Umbilical cord (tissue), 2 donors: ENCODE data around the gene KRTAP10-6. TPM values are rescaled to one million over a fixed set of nuclear protein-coding genes. Genes with fewer than 3 reads are reported as not detected.
"Not testable (repeated sequence)": the region's sequence is repeated elsewhere in the genome, so short reads cannot be mapped to it uniquely, and the experiment has no call there.

Source experiments
- DNase-seq: peaks from one replicate; pipeline ENCODE4 v3.0.0-alpha.2; 2015; ENCODE audit warnings: low spot score
- total RNA-seq: library from RNA; depleted of rRNA; stranded (reverse); fragments of >200 nt; gene quantifications from one replicate; pipeline ENCODE4 v1.2.3, GENCODE V29; 2014; ENCODE audit warnings: low replicate concordance; ENCODE audit not compliant: insufficient read depth

Gene KRTAP10-6
- total RNA-seq, 1 donor from 2014 or later = not detected

DNA sequence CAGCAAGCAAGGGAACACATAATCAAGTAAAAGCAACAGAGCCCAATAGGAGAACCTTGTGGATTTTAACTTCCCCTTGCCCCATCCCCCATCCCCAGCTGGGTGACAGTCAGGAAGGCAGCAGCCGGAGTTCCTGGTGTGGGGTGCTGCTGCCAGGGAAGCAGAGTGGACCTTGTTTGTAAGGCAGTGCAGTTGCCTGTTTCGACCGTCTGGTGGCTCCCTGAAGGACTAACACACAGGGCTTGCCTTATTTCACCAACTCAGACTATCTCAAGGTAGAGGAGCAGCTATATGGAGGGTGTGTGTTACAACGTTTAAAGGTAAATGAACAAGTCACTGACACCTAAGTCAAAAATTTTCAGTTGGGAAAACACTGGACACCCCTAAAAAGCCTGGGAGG is 26.2 kb upstream of the KRTAP10-6 start:
- no peak for DNase-seq

DNA sequence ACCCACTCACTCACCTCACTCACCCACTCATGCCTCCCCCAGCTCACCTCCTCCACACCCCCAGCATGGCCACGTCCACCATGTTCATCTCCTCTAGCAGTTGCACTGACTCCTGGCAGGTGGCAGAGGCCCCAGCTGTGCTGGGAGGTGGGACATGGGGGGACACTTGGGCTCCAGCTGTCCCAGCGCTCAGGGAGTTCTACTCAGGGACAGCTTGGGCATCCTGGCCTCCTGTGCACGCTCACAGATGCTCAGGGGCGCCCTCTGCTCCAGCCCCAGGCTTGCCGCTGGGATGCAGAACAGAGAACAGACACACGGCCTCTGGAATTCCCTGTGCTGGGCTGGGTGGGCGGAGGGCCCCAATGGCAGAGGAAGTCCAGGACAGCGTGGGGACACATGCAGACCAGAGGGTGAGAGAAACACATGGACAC is 24.8 kb upstream of the KRTAP10-6 start:
- no peak for DNase-seq

DNA sequence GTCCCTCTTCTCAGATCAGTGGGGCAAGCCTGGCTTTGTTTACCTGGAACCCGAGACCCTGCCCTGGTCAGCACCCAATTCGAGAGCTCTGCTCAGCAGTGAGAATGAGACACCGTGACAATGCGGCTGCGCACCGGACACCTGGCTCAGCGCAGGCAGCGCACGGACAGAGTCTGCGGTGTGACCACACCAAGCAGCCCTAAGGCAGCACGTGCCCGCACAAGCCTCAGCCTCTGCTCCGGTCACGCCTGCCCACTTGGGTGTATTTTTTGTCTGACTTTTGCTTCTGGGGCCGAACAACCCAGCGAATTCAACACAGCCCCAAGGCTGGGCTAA is 24.3 kb upstream of the KRTAP10-6 start:
- no peak for DNase-seq

DNA sequence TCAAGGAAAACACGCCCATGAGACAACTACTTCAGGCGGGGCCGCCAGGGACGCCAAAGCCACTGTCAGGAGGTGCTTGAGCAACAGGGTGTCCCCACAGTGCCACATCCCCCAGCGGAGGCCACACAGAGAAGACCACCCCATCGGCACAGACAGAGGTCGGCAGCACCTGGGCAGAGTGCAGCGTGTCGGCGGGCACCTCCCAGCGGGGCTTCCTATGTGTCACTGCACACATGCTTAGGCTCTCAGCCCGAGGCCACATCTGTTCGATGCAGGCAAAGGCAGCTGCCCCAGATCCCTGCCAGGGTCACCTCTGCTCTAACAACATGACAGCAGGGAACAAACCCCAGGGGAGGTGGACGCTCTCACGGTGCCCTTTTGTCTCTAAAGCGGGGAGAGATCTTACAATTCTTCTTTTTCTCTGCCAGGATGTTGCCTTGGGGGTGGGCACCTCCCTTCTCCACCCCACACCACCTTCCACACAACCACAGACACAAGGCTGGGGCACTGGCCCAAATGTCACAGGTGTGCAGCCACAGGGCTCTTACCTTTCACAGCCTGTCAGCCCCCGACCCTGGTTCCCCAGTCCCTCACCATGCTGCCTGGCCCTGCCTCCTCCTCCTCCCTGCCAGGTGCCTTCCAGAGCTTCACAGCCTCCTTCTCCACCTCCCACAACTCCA is 23.7 kb upstream of the KRTAP10-6 start:
- DNase-seq = no peak

DNA sequence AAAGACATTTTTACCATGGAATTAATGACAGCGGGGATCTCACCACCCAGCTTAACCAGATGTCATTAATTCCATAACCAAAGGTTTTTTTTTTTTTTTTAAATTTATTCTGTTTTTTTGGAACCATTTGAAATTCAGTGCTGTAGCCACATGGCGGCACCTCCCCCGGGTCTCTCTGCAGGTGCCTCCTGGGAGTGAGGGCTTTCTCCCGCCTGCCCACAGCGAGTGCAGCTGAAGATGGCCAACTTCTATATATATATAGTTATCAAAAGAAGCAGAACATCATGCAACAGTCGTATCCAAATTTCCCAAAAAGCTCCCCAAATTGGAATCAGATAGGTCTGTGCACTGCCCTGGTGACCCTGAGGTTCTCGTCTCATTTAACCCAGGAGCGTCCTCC is 23.2 kb upstream of the KRTAP10-6 start:
- DNase-seq = no peak

DNA sequence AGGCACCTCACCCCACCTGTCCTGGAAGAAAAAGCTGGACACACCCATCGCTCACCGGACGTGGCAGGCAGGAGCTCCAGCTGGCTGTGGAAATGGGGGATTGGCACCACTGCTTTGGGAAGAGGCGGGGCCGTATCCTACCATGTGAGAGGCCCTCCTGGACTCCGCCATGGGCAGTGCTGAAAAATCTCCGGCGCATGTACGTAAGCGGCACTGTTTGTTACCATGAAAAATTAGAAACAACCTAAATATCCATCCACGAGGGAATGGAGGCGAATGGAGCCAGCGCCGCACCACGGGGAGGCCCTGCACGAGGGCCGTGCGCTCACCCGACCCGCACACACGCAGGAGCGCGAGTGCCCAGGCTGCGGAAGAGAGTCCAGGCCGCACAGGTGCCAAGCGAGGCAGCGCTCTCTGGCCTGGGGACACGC is 22.7 kb upstream of the KRTAP10-6 start:
- DNase-seq = no peak

DNA sequence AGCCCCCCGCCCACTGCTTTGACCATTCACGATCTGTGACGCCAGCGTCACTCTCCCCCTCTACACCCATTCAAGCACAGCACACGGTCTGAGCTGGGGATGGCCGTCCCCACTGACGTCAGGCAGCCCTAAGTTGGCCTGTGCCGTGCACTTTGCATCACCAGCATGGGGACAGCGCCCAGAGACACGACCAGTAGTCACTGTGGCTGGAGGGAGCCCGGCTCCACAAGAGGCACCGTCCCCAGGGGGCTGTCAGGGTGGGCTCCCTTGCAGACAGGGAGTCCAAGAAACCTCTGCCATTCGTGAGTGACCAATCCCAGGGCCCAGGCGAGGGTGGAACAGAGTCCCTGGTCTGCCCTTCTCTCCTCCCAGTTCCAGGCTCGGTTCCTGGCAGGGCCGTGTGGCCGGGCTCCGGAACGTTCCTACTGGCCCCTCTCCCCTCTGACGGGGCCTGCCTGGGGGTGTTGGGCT is 21.9 kb upstream of the KRTAP10-6 start:
- DNase-seq = no peak

DNA sequence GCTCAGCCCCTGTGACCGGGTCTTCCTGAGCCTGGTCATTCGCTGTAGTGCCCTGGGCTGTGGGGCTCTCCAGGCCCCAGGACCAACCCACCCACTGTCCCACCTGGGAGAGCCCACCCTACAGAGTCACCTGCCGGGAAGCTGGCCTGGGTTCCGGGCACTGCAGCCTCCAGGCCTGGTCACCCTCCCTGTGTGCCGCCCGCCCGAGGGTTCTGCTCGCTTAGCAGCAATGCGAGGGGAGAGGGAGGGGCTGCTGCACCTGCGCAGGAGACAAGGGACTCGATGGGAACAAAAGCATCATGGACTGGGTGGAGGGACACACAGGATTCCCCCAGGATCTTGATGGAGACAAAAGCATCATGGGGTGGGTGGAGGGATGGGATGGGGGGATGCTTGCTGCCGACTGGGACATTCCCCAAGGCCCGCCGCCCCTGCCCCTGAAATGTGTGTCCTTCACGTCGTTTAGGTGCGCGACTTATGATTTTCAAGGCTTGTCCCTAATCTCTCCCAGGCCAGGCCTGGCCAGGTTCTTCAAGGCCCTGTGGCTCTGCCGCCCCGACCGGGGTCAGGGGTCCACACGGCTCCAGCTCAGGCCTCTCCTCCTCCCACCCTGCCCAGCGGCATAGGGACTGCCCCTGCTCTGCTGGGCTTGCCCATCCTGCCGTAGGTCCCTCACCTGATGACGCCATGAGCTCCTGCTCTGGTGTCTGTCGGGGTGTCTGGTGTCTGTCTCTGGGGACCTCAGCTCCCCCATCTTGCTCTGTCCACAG is 21.3 kb upstream of the KRTAP10-6 start:
- no peak for DNase-seq

DNA sequence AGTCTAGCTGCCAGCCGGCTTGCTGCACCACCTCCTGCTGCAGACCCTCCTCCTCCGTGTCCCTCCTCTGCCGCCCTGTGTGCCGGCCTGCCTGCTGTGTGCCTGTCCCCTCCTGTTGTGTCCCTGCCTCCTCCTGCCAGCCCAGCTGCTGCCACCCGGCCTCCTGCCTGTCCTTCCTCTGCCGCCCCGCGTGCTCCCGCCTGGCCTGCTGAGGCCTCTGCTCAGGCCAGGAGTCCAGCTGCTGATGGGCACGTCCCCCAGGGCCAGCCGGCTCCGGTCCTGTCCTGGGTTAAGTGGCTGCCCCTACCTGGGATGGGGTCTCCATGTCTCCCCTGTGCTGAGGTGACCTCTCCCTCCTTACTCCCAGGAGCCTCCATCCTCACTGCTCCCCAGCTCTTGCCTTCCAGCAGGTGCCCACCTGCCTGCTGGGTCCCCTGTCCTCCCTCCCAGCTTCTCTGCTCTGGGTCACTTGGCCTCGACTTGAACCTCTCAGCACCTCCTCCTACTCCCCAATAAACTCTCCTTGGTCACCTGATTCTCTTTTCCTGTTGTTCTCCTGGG is 20.4 kb upstream of the KRTAP10-6 start:
- no peak for DNase-seq

DNA sequence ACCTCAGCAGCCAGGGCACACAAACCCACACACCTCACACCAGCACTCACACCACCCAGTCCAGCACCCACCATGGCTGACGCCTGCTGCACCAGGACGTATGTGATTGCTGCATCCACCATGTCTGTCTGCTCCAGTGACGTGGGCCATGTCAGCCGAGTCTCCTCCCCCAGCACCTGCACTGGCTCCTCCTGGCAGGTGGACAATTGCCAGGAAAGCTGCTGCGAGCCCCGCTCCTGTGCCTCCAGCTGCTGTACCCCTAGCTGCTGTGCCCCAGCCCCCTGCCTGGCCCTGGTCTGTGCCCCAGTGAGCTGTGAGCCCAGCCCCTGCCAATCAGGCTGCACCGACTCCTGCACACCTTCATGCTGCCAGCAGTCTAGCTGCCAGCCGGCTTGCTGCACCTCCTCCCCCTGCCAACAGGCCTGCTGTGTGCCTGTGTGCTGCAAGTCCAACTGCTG is 19.8 kb upstream of the KRTAP10-6 start, which contains the start of gene KRTAP10-8:
TSS of gene KRTAP10-8 (plus strand) at position 51 of the 458 bp plus-strand sequence. CDS start at position 73, 22 bp downstream.
- no peak for DNase-seq

DNA sequence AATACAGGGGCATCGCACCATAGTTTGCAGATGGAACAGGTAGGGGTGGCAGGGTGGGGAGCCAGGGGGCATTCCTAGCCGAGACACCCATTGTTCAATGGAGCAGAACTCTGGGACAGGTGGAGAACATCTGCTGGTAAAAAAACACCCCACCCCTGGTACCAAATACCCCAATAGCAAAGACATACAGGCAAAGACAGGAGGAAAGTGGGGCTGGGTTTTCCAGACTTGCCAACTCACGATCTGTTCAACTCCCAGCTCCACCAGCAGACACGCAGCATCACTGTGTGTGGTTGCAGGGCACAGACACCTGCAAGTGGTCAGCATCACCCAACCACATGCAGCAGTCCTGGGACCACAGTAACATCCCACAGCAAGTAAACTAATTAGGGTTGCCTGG is 19.2 kb upstream of the KRTAP10-6 start:
- DNase-seq = no peak

DNA sequence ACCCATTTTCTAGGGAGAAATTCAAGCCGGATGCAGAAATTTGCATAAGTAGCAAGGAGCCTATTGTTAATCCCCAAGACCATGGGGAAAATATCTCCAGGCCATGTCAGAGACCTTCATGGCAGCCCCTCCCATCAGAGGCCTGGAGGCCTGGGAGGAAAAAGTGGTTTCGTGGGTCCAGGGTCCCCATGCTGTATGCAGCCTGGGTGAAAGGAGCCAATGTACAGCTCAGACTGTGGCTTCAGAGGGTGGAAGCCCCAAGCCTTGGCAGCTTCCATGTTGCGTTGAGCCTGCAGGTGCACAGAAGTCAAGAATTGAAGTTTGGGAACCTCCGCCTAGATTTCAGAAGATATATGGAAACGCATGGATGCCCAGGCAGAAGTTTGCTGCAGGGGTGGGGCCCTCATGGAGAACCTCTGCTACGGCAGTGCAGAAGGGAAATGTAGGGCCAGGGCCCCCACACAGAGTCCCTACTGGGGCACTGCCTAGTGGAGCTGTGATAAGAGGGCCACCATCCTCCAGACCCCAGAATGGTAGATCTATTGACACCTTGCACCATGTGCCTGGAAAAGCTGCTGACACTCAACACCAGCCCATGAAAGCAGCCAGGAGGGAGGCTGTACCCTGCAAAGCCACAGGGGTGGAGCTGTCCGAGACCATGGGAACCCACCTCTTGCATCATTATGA is 18.0 kb upstream of the KRTAP10-6 start:
- not testable (repeated sequence) for DNase-seq

DNA sequence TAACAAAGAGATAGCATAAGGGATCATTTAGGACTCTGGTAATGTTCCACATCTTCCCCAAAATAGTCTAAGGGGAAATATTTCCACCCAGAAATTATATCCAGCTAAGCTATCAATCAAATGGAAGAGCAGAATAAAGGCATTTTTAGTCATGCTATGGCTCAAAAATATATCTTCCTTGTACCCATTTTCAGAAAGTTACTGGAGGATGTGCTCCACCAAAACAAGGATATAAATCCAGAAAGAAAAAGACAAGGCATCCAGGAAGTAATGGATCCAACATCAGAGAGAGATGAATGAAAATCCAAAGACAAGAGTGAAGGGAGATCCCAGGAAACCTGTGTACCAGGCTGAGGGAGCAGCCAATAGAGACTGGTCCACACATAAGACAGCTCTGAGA is 16.9 kb upstream of the KRTAP10-6 start:
- no peak for DNase-seq

DNA sequence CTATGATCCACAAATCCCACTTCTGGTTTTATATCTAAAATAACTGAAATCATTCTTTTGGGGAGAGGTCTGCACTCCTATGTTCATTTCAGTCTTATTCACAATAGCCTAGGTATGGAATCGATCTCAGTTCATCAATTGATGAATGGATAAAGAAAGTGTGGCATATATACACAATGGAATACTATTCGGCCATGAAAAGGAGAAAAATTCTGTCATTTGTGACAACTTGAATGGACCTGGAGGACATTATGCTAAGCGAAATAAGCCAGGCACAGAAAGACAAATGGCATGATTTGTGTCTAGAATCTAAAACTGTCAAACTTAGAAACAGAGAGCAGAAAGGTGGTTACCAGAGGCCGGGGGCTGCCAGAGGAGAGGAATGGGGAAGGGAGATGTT is 14.2 kb upstream of the KRTAP10-6 start:
- no peak for DNase-seq

DNA sequence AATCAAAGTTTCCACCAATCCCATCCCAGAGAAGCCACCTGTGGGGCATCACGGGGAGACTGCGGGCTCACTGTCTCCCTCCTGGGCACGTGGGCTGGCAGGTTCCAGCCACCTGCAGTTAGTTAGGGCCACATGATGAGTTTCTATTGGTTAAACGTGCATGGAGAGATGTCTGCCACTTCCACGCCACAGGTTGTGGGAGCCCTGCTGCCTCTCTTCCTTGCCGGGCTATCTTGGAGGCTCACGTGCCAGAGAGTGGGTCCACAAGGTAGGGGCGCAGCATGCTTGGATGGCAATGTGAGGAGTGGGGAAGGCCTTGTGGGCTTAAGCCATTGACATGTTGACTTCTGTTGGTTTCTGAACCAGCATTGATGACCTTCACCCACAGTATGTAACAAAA is 11.6 kb upstream of the KRTAP10-6 start:
- DNase-seq = no peak

DNA sequence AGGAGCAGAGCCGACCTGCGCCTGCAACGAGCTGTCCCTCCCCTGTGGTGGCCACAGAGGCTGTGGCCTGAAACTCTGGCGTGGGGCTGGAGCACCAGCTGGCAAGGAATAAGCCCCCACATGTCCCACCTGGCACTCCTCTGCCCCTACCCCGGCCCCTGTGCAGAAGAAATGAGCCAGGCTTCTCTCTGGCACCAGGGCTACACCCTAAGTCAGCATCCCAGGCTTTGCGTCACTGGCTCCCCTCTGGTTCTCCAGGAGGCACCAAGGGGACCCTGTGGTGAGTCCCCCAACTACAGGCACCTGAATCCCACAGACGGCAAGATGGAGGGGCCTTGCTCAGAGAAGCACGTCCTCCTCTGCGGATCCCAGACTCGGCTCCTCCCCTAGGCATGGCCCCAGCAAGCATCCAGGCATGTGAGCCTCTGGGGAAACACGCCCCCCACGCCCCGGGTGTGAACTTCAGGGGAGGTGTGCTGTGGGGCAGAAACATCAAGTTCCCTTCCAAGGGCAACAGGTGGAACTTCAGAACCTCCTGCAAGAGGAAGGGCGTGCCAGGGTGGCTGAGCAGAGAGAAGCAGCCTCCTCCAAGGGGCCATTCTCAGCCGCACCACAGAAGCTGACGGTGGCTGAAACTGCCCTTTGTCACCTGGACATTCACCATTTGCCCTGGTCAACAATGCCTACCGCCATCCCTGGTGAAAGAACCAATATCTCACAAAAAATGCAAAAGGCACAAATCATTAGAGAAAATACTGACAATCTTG is 11.0 kb upstream of the KRTAP10-6 start:
- DNase-seq = no peak

DNA sequence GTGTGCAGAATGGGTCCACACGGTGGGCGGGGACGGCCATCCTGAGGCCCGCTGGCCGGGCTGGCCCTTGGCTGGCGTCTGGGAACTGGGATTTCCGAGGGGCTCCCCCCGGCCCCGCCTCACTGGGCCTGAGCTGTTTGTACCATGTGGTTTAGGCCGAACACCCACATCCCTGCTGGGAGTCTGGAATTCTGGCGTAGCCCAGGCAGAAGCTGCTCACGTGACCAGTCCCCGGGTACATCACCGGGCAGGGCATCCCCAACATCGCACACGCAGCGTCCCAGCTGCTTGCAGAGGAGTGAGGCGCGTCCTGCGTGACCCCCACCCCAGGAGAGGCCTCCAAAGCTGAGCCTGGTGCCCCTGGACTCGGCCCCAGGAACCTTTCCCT is 10.2 kb upstream of the KRTAP10-6 start:
- DNase-seq = no peak

DNA sequence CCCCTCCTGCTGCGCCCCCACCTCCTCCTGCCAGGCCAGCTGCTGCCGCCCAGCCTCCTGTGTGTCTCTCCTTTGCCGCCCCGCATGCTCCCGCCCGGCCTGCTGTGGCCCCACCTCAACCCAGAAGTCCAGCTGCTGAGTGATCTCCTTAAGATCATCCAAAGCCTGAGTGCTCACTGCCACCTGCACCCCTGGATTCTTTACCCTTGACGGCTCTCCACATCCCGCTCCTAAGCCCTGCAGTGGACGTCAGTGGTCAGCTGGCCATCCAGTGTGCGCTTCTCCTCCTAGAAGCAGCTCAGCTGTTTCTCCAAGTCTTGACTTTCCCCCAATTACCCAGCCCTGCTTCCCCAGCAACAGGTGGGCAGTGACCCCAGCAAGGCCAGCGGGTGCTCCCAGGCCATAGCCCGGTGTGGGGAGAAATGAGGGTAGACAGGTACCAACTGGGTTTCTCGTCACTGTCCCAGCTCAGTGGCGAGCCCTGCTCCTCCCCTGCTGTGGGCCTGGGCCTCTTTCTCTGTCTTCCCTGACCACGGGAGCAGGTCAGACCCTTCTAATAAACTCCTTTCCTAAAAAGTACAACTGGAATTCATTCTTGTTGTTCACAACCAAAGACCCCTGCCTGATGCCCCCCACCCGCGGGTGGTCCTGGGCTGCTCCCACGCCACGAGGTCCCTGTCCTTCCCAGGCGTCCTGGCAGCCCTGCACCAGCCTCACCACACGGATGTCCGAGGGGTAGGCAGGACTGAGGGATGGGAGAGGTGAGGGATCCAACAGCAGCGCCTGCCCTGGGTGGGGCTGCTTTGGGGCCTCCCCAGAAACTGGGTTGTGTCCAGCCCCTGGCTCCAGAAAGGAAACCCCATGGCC is 9.5 kb upstream of the KRTAP10-6 start:
- no peak for DNase-seq

DNA sequence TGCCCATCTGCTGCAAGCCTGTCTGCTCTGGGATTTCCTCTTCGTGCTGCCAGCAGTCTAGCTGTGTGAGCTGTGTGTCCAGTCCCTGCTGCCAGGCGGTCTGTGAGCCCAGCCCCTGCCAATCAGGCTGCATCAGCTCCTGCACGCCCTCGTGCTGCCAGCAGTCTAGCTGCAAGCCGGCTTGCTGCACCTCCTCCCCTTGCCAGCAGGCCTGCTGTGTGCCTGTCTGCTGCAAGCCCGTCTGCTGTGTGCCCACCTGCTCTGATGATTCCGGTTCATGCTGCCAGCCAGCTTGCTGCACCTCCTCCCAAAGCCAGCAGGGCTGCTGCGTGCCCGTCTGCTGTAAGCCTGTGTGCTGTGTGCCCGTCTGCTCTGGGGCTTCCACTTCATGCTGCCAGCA is 8.8 kb upstream of the KRTAP10-6 start:
- not testable (repeated sequence) for DNase-seq
